ENCODE data around the gene DDAH2.
A peak's percentile ranks its signal among the peaks of the same experiment; 100 is the strongest.

Gene DDAH2

GRCh38 chr6:31758281-31758680 is 29.2 kb upstream of the DDAH2 start:
- DNase-seq, result no peak

DNA sequence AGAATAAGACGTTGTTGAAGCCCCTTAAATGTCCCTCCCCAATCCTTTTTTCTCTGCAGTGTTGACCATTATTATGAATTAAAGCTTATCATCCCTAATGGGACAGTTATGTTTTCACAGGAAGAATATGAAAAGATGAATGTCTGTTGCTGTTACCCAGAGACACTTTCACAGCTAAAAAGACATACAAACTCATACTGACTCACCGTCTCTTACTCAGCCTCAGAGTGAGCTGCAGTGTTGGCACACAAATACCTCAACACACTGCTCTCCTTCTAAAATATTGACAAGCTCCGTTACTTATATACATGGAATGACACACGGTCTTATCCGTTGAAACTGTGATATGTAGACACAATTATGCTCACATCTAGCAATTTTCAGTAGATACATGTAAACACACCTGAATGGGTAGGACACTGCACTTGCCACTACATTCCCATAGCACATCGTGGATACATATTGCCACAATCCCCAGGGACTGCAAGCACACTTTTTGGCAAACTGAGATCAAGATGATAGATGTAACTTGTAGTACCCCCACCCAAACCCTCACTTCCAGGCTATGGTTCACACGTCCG is 23.7 kb upstream of the DDAH2 start:
- DNase-seq, result peak; percentile 33

- no peak for DNase-seq
Measured at GRCh38 chr6:31750411-31751022, 21.4 kb upstream of the DDAH2 start.

- DNase-seq, result no peak
Measured at GRCh38 chr6:31749301-31750036, 20.4 kb upstream of the DDAH2 start.

- no peak for DNase-seq
Measured at GRCh38 chr6:31744422-31744821, 15.3 kb upstream of the DDAH2 start.

GRCh38 chr6:31742894-31743293 is 13.8 kb upstream of the DDAH2 start:
- no peak for DNase-seq

DNA sequence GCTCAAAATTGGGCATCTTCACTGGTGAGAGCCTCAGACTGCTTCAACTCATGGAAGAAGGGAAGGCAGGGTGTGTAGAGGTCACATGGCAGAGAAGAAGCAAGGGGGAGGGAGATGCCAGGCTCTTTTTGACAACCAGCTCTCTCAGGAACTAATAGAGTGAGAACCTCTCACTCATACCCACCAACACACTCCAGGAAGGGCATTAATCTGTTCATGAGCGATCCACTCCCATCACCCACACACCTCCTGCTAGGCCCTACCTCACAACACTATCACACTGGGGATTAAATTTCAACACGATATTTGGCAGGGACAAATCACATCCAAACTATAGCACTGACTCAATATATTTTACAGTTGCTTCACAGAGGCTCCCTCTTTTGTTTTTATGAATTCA is 12.7 kb upstream of the DDAH2 start:
- DNase-seq, result no peak

GRCh38 chr6:31740397-31741223 is 11.5 kb upstream of the DDAH2 start:
- DNase-seq, result no peak

GRCh38 chr6:31739639-31740396 is 10.7 kb upstream of the DDAH2 start, which contains the start of gene MSH5:
Gene MSH5, plus strand, starts transcription at chr6:31740005. Its CDS starts 462 bp downstream, at chr6:31740467.
- peak; percentile 96 for DNase-seq

DNA sequence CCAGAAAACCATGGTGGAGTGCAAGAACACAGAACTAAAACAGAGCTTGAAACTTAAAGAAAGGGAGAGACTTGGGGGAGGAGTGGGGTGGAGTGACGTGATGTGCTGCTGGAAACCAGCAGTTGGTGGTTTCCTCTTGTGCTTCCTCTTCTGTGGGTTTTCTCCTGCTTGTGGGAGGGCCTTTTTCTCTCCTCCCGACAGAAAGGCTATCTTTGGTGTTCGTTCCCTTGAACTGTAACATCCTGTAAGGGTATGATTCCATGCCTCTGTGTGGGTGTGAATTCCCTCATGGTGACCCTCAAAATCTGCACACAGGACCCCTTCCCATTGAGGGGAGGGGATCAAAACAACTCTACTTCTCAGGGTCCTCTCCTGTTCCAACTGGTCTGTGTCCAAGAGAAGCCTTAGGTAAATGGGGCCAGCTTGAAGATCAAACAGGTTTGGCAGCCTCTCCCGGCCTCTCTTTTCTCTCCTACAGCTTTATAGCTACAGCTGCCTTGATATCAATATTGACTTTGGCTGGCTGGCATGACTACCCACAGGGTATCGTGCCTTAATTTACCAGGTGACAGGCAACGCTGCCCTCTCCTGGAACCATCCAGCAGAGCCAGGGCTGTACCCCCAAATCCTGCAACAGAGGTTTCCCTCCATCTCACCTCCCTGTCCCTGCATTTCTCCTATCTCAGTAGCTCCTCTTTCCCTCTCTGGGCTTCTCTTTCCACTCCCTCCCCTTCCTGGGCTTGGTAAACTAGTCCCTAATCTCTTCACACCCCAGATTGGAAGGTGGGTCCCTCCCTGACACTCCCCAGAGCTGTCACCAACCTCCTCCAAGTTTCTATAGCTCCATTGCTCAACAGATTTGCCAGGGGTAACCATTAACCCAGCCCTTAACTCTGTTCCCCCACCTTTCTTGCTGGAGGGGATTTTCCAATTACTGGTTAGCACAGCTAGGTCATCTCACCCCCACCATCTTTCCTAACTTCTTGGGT is 9.2 kb upstream of the DDAH2 start:
- DNase-seq, result peak; percentile 38

DNA sequence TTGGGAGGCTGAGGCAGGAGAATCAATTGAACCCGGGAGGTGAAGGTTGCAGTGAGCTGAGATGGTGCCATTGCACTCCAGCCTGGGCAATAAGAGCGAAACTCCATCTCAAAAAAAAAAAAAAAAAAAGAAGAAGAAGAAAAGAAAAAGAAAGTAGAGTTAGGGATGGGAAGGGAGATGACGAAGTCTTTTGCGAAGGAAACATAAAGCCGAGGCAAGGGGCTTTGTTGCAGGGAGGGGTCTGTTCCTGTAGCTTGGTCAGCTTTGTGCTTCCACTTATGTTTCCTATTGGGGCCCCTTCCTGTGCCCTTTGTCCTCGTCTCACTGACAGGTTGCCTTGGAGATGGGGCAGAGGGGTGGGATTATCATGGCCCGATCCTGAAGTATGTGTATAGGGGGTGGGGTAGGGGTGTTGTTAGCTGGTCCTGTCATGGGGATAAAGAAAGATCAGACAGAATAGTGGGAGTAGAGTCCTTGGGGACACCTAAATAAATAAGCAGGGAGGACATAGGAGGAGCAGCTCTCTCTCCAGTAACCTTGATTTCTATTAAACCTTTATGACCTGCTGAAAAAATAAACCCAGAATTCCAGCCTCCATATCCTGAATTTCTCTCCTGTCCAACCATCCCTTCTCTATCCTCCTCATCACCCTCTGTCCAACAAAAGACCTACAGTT is 8.4 kb upstream of the DDAH2 start:
- no peak for DNase-seq

- DNase-seq, result no peak
Measured at GRCh38 chr6:31736768-31737314, 7.7 kb upstream of the DDAH2 start.

DNA sequence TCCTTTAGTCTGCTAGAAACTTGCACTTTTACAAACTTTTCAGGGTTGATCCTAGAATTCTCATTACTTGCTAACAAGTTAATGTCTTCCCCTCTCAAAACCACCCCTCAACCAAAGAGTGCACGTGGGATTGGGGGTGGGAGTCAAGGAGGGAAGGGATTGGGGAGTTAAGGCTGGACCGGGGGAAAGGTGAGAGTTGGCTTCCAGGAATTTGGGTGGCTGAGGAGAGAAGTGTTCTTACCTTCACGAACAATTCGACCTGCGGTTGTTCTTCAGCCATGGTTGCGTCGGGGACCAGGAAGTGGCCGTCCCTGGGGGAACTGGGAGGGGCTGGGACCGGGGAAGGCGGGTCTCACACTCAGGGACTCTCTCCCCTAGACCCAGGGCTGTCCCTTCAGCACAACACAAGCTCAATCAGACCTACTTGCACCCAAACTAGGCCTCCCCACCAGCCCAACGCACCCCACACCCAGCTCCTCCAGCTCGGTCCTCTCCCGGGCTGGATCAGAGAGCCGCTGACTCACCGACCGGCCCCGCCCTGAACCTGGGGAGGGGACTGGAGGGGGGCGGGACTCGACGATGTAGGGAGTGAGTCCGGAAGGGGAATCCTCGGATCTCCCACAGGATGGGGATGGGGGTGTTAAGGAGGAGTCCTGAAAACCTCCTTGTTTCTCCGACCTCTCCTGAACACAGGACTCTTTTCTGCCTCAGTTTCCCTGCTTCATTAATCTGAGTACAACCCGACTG is 7.1 kb upstream of the DDAH2 start, which contains the start of gene CLIC1:
TSS of gene CLIC1 (minus strand) at position 510 of the 747 bp plus-strand sequence. CDS start at position 280, 230 bp downstream.
- DNase-seq, result peak; percentile 82

GRCh38 chr6:31734821-31735406 is 5.8 kb upstream of the DDAH2 start:
- DNase-seq, result peak; percentile 60

- DNase-seq, result no peak
Measured at GRCh38 chr6:31734247-31734820, 5.2 kb upstream of the DDAH2 start.

DNA sequence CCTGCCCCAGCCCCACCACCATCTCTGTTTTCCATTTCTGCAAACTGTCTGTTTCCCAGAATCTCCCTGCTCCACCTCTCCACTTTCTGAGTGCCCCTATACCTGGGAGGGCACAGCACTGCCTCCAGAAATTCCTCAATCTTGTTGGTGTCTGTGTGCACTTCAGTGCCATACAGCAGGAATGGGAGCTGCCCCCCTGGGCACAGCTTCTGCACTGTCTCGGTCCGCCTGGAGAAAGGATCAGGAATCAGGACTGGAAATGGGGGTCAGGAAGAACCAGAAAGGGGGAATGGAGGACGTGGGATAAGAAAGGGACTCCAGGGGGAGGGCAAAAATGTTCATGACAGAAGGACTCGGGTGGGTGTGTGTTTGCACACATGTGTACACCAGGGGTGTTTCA is 4.6 kb upstream of the DDAH2 start:
- no peak for DNase-seq

GRCh38 chr6:31732029-31732428 is 2.9 kb upstream of the DDAH2 start:
- DNase-seq, result no peak

DNA sequence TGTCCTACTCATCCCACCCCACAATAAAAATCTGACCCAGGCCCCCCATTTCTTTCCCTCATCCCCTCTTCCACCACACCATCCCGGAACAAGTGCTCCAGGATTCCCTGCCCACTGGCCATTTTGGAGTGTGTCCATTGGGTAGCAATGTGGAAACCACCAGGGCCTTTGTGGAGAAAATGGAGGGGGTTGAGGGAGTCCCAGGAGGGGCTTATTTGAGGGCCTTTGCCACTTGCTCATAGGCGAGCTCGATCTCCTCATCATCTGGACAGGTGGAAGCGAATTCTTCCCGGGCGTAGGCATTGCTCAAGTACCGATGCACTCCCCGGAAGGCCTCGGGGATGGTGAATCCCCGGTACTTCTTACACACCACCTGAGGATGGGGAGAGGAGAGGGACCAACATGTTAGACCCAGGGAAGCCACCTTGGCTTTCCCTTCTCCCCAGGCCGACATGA is 1.6 kb upstream of the DDAH2 start:
- no peak for DNase-seq
